Non-pigmented ciliary epithelial cell (primary cell): ENCODE measurements around the gene ABI3.
"Not testable (repeated sequence)": the region's sequence is repeated elsewhere in the genome, so short reads cannot be mapped to it uniquely, and the experiment has no call there.

ENCODE experiments used
- DNase-seq: peaks from one replicate; pipeline ENCODE4 v3.0.0-alpha.2; 2010; ENCODE audit warnings: low read depth

The ABI3 gene

DNA sequence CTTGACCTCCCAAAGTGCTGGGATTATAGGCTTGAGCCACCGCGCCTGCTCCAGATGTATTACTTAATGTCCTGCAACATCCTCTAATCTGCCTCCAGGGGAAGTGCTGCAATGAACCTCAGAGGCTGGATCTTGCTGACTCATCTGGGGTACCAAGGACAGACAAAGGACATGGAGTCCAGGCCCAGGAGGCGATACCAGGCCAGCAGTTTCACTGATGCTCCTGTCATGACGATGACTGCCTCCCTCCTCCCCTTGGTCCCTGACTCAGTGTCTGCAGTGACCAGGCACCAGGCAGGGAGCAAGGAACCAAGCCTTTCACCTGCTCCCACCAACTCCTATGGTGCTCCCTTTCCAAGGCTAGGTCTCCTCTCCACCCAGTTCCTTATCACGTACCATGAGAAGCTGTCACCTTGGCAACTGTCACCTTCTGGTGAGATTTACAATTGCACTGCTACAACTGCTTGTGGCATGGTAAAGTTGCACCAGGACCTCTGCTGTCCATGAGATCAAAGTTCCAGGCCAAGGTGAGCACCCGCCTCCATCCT is 41.7 kb downstream of the ABI3 start:
- no peak for DNase-seq

DNA sequence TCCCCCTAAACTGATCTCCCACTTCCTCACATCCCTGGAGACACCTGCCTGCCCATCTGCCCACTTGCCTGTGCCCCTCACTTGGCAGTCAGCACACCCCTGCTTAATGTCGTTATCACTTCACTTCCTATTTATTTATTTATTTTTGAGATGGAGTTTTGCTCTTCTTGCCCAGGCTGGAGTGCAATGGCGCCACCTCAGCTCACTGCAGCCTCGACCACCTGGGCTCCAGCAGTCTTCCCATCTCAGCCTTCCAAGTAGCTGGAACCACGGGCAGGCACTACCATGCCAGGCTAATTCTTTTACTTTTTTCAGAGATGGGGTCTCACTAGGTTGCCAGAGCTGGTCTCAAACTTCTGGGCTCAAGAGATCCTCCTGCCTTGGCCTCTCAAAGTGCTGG is 43.6 kb downstream of the ABI3 start:
- DNase-seq, result no peak

DNA sequence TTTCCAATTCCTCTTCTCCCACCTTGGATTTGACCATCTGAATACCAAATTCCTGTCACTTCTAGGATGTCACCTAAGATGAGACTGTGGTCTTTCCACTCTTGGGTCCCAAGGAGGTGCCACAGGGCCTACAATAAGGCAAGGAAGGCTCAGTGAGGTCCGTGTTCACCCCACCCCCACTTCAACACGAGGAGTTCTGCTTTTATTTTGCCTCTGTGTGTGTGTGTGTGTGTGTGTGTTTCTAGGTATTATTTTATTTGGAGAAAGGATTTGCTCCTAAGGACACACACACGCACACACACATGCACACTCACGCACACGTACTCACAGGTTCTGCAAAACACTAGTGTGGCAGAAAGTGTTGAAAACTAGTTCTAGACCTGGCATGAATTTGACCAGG is 44.6 kb downstream of the ABI3 start:
- no peak for DNase-seq

DNA sequence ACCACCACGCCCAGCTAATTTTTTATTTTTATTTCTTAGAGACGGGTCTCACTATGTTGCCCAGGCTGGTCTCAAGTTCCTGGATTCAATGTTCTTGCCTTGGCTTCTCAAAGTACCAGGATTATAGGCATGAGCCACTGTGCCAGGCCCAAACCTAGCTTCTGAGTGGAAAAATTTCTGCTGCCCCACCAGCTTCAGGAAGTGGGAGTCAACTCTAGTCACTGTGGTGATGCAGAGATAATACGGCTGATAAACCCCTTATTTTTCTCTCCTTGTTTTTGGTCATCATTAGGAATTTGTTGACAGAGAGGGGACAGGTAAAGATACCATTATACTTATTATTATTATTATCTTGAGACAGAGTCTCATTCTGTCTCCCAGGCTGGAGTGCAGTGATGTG is 47.9 kb downstream of the ABI3 start:
- no peak for DNase-seq

DNA sequence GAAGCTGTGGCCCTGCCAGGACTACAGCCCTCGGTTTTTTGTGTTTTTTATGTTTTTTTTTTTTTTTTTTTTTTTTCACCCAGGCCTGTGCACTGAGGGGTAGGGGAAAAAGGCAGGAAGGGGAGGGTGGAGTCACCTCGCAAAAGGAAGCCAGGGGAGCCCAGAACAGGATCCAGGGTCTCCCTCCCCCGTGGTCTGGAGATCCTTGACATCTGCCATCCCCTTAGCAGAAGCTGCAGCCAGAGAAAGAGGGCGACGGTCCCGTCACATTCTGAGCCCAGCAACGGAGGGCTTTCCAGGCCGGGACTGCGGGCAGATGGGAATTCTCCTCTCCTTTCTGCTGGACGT is 49.1 kb downstream of the ABI3 start:
- DNase-seq, result no peak

DNA sequence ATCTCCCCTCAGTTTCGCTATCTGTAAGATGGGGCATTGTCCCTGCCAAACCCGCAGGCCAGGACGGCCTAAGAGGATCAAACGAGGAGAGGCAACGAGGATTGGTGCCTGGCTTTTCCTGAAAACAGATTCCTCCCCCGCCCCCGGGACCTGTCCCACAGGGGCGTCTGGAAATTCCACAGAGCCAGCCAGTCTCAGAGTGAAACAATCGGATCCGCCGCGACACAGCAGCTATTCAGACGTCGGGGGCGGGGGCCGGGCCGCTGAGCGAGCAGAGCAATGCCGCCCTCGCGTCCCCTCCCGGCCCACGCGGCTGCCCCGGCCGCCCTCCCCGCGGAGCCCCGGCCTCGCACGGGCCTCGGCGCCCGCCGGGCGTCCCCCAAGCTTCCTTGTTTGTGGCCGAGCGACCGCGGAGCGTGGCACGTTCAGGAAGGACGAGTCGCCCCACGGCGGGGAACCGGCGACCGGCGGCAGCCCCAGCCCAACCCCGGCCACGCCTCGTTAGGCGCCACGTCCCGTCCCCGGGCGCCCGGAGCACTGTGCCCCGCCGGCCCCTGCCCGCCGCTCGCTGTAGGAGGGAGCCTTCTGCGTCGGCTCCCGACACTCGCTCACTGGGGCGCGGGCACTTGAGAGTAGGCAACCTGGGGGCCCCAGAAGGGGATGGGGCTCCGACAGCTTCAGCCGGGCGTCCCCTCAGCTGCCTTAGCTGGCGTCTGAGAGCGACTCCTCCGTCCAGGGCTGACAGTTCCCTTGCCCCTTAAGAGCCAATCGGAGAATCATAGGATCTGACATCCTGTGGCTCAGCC is 49.7 kb downstream of the ABI3 start:
- peak; percentile 5 for DNase-seq

DNA sequence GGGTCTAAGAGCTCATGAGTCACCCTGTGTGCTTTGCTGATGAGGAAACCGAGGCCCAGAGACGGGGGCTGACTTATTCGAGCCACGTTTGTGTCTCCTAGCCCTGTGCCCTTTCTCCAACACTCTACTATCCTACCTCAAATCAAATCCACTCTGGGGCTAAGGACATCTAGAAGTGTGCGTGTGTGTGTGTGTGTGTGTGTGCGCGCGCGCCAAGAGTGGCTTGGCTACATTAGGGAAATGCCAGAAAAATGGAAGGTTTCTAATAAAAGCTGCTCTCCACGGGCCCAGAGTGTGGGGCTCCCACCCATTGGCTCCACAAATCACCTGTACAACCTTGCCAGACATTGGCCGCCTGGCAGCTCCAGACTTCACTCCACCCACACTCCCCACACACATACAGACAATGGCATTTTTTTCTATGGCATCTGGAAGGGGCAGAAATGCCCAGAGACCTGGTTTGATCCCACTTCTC is 50.3 kb downstream of the ABI3 start:
- peak; percentile 76 for DNase-seq

DNA sequence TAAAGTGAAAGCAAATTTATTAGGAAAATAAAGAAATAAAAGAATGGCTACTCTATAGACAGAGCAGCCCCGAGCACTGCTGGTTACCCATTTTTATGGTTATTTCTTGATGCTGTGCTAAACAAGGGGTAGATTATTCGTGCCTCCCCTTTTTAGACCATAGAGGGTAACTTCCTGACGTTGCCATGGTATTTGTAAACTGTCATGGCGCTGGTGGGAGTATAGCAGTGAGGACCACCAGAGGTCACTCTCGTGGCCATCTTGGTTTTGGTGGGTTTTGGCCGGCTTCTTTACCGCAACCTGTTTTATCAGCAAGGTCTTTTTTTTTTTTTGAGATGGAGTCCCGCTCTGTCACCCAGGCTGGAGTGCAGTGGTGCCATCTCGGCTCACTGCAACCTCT is 51.0 kb downstream of the ABI3 start:
- DNase-seq, result not testable (repeated sequence)

DNA sequence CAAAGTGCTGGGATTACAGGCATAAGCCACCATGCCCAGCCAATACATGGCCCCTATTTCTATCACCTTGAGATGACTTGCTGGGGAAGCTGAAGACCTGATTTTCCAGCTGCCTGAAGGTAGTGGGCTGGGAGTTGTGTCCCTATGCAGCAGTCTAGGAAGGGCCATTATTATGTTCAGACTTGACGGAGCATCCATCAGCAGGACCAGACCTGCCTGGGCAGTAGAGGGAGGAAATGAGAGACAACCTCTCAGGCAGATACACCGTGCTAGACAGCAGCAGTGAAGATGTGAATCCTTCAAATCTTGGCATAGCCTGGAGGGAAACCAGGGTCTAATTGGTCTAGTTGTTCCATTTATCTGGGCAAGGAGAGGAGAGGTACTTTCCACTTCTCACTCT is 55.7 kb downstream of the ABI3 start:
- DNase-seq, result no peak

DNA sequence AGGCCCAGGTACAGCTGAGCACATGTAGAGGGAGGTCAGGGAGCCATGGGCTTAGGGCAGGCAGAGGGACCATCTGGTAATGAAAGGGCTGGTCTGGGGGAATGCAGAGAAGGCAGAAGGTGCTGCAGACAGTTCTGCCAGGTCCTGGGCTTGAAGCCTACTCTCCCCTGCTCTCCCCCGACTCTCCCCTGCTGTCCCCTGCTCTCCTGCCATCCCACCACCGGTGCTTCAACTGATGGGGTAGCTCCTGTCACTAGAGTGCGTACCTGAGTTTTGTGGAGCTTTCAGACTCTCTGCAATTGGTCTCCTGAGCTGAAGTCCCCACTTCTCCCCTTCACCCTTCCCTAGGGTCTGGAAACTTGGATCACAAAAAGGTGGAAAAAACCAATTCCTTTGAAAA is 57.4 kb downstream of the ABI3 start:
- no peak for DNase-seq

DNA sequence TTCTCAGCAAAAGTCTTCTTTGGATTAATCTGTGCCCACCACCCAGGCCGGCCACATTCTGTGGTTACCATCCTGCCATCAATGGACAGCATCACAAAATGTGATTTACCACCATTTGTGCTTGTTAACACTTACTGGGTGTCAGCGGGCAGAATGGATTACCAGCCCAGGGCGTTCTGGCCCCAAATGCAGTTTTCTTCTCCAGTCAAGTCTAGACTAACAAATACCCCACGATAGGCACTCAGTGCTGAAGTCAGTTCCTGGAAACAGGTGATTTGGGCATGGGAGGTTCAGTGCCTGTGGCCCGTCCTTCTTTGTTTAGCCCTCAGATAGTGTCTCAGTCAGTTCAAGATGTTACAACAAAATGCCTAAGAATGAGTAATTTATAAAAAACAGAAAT is 58.8 kb downstream of the ABI3 start:
- DNase-seq, result no peak
